SK-N-SH (cell line): ENCODE results near the gene SLC25A4. TPM values are rescaled to one million over a fixed set of nuclear protein-coding genes. Genes with fewer than 3 reads are reported as not detected.

Experiments used
- CTCF ChIA-PET: fragments of 300-600, 350-600 bp; formaldehyde crosslinking; extraction: SDS; loops from one replicate; lab custom pipeline; 2021; lab: Yijun Ruan, JAX
- POLR2A ChIA-PET: fragments of 350-600 bp; sonication (Branson Sonifier 250); formaldehyde crosslinking; extraction: SDS; loops from one replicate; lab custom pipeline; 2020; ENCODE audit warnings: antibody characterized with exemption, inconsistent platforms; lab: Yijun Ruan, JAX
- DNase-seq: peaks from one replicate; pipeline ENCODE4 v3.0.0; 2012
- H2AFZ ChIP-seq: fragments of 200-600 bp; sonication (generic); 2 replicates; pipeline ENCODE4 v1.8.1; 2016; ENCODE audit warnings: antibody characterized with exemption, mild to moderate bottlenecking, low read depth
- H3F3A ChIP-seq: fragments of 200-600 bp; sonication (generic); replicated peaks from 2 replicates; pipeline ENCODE3; 2016; ENCODE audit warnings: antibody characterized with exemption, mild to moderate bottlenecking; ENCODE audit not compliant: insufficient read depth
- H3K27ac ChIP-seq, 2 experiments: fragments of 200-500 bp in 1 of 2; fragments of 200-600 bp in 1 of 2; sonication (Bioruptor generic) in 1 of 2; sonication (generic), shearing (Covaris generic) in 1 of 2; 2 replicates each; pipeline versions ENCODE4 v1.5.1 to v1.6.1; 2014 to 2016; ENCODE audit warnings: low read depth in 2 of 2, inconsistent platforms in 1 of 2, low read length in 1 of 2, mild to moderate bottlenecking in 1 of 2, mixed read lengths in 1 of 2
- H3K27me3 ChIP-seq: fragments of 200-600 bp; sonication (generic), shearing (Covaris generic); 2 replicates; pipeline ENCODE4 v1.6.1; 2016; ENCODE audit warnings: mixed run types; ENCODE audit not compliant: insufficient read depth
- H3K36me3 ChIP-seq, 2 experiments: fragments of 200-500 bp in 1 of 2; fragments of 200-600 bp in 1 of 2; sonication (Bioruptor generic) in 1 of 2; sonication (generic) in 1 of 2; replicated peaks in 1 of 2; 2 replicates each; pipeline versions ENCODE3 to v1.5.1; 2014 to 2016; ENCODE audit warnings: low read length in 1 of 2, mild to moderate bottlenecking in 1 of 2; ENCODE audit not compliant: insufficient read depth in 2 of 2, control insufficient read depth in 1 of 2
- H3K4me1 ChIP-seq, 2 experiments: fragments of 200-500 bp in 1 of 2; fragments of 200-600 bp in 1 of 2; sonication (Bioruptor generic) in 1 of 2; sonication (generic), shearing (Covaris generic) in 1 of 2; 2 replicates each; pipeline versions ENCODE4 v1.5.1 to v1.6.1; 2014 to 2016; ENCODE audit warnings: low read depth in 1 of 2, low read length in 1 of 2, mixed run types in 1 of 2; ENCODE audit not compliant: insufficient read depth in 2 of 2, control insufficient read depth in 1 of 2
- H3K4me2 ChIP-seq: fragments of 200-600 bp; sonication (generic), shearing (Covaris generic); 2 replicates; pipeline ENCODE4 v1.6.1; 2017; ENCODE audit warnings: mixed run types
- H3K4me3 ChIP-seq, 2 experiments: fragments of 200-500 bp in 1 of 2; fragments of 200-600 bp in 1 of 2; sonication (Bioruptor generic) in 1 of 2; sonication (generic), shearing (Covaris generic) in 1 of 2; 2 replicates each; pipeline versions ENCODE4 v1.5.1 to v1.8.1; 2014 to 2016; ENCODE audit warnings: low read depth in 2 of 2, inconsistent platforms in 1 of 2, low read length in 1 of 2, mild to moderate bottlenecking in 1 of 2, mixed read lengths in 1 of 2, moderate library complexity in 1 of 2
- H3K79me2 ChIP-seq: fragments of 200-600 bp; sonication (generic); 2 replicates; pipeline ENCODE4 v1.8.1; 2017; ENCODE audit warnings: mild to moderate bottlenecking; ENCODE audit not compliant: insufficient read depth
- H3K9ac ChIP-seq: fragments of 200-600 bp; sonication (generic); 2 replicates; pipeline ENCODE4 v1.6.1; 2017; ENCODE audit warnings: mixed run types
- H3K9me2 ChIP-seq: fragments of 200-600 bp; sonication (generic); 2 replicates; pipeline ENCODE4 v1.6.1; 2017; ENCODE audit warnings: mixed run types
- H3K9me3 ChIP-seq: fragments of 200-600 bp; sonication (generic); 2 replicates; pipeline ENCODE4 v1.6.1; 2017; ENCODE audit warnings: mixed run types, mild to moderate bottlenecking, moderate library complexity
- H4K20me1 ChIP-seq: fragments of 200-600 bp; sonication (generic); 2 replicates; pipeline ENCODE4 v1.6.1; 2017; ENCODE audit warnings: mild to moderate bottlenecking, mixed run types; ENCODE audit not compliant: insufficient read depth
- CHD2 ChIP-seq: fragments of 150-350 bp; IDR thresholded peaks from 2 replicates; pipeline ENCODE4 v1.6.1; 2018; ENCODE audit warnings: low read length; ENCODE audit not compliant: partially characterized antibody
- ELF1 ChIP-seq: IDR thresholded peaks from 2 replicates; pipeline ENCODE4 v1.4.0; 2012
- EZH2phosphoT487 ChIP-seq: fragments of 200-600 bp; sonication (generic); IDR thresholded peaks from 2 replicates; pipeline ENCODE4 v1.6.1; 2017; ENCODE audit warnings: low read depth, mixed run types, mild to moderate bottlenecking, antibody characterized with exemption, moderate library complexity, borderline replicate concordance
- POLR2AphosphoS5 ChIP-seq: IDR thresholded peaks from 2 replicates; pipeline ENCODE4 v1.6.1; 2012; ENCODE audit warnings: low read depth, low read length
- RAD21 ChIP-seq: IDR thresholded peaks from 2 replicates; pipeline ENCODE4 v1.6.1; 2012; ENCODE audit warnings: mild to moderate bottlenecking, low read length
- RCOR1 ChIP-seq: fragments of 150-350 bp; IDR thresholded peaks from 2 replicates; pipeline ENCODE4 v1.6.1; 2017; ENCODE audit warnings: antibody characterized with exemption, low read length
- RFX5 ChIP-seq: IDR thresholded peaks from 2 replicates; pipeline ENCODE4 v1.6.1; 2012; ENCODE audit warnings: mild to moderate bottlenecking, improper control_type of control experiment, low read length
- RXRA ChIP-seq: IDR thresholded peaks from 2 replicates; pipeline ENCODE4 v1.4.0; 2012; ENCODE audit warnings: low read depth, mild to moderate bottlenecking, borderline replicate concordance
- TCF12 ChIP-seq: IDR thresholded peaks from 2 replicates; pipeline ENCODE4 v1.4.0; 2012
- TEAD4 ChIP-seq: IDR thresholded peaks from 2 replicates; pipeline ENCODE4 v1.4.0; 2012; ENCODE audit warnings: mild to moderate bottlenecking, borderline replicate concordance; ENCODE audit not compliant: insufficient read depth
- YY1 ChIP-seq: IDR thresholded peaks from 2 replicates; pipeline ENCODE4 v1.4.0; 2012; ENCODE audit warnings: low read depth, mild to moderate bottlenecking
- WGBS: methylation state at CpG from one replicate; pipeline ENCODE4 v1.1.6; 2017; ENCODE audit warnings: low lambda C conversion rate; 5-methylcytosine and 5-hydroxymethylcytosine counted together
- polyA plus RNA-seq, 3 experiments: library from polyadenylated mRNA; depleted of rRNA; stranded (reverse); fragments of >200 nt; gene quantifications; 2 replicates each; pipeline ENCODE4 v1.2.3, GENCODE V29; 2012
- TF ChIP-seq, protein P1 (sequence below): IDR thresholded peaks from 2 replicates; pipeline ENCODE4 v1.6.1; 2012; ENCODE audit warnings: mild to moderate bottlenecking, low read depth, low read length, moderate library complexity
- TF ChIP-seq, protein P2 (sequence below): IDR thresholded peaks from 2 replicates; pipeline ENCODE4; 2012
- TF ChIP-seq, protein P3 (sequence below): fragments of 200-600 bp; sonication (generic); IDR thresholded peaks from 2 replicates; pipeline ENCODE4 v1.6.1; 2017; ENCODE audit warnings: antibody characterized with exemption, mild to moderate bottlenecking, moderate library complexity

Gene SLC25A4
- polyA plus RNA-seq, 1 of the 3 experiments (the other 2 are of a cell fraction), result 36.2 TPM

DNA sequence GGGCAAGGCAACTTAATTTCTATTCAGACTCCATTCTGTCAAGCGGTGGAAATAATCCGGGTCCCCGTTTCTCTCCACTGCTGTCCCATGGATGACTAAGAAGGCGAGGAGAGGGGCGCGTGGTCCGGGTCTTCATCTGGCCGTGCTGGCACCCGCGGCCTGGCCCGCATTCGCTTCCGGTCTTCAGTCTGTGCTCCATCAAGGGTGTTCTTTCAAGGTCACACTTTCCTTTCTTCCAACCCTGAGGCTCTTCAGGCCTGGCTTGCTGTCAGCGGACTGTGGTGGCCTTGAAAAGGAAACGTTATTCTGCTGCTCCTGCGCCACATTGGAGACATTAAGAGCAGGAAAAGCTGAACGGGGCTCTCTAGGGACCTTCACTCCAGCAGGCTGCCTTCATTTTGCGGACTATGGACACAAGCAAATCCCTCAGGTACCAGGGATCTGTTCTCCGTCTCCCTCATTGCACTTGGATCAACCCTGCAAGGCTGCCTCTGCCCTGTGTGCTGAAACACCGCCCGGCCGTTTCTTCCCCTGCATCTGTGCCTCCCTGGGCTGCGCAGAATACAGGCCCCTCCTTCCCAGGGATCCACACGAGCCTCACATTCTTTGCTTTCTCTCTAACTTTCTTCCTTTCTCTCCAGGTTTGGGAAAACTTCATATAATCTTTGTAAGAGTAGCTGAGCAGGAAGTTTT, 5.7 kb upstream of the SLC25A4 start:
- Histone ChIP-seq H3K36me3 (no peaks in the 10 kb centered on the region), H3K4me1 (peaks cover 0 to 2% of the 10 kb centered on the region in 2 experiments; a peak in 1 of 4 replicates), H3K4me2 (no peak overlapping the region), H2AFZ (no peak overlapping the region), H3K9me2 (no peaks in the 10 kb centered on the region), H3K27ac (no peak overlapping the region), H3K9me3 (no peaks in the 10 kb centered on the region), H4K20me1 (no peaks in the 10 kb centered on the region), H3K4me3 (no peak overlapping the region), H3F3A (peaks cover 4% of the 10 kb centered on the region), H3K27me3 (no peaks in the 10 kb centered on the region), H3K9ac (no peak overlapping the region), H3K79me2 (no peaks in the 10 kb centered on the region)
- no peak for TF ChIP-seq EZH2phosphoT487
- no peak for TF ChIP-seq ELF1
- no peak for TF ChIP-seq RAD21
- CTCF ChIA-PET, result interaction anchor here (1.2 to 6.1 kb wide), 5 partner anchors 31 to 392 kb away, joined by 3 to 105 read pairs (median 4); no protein-coding TSS in a partner anchor
- DNase-seq, result no peak
- POLR2A ChIA-PET, result no interaction called here
- WGBS, result 90% methylated on average over 22 of the region's 24 CpGs

DNA sequence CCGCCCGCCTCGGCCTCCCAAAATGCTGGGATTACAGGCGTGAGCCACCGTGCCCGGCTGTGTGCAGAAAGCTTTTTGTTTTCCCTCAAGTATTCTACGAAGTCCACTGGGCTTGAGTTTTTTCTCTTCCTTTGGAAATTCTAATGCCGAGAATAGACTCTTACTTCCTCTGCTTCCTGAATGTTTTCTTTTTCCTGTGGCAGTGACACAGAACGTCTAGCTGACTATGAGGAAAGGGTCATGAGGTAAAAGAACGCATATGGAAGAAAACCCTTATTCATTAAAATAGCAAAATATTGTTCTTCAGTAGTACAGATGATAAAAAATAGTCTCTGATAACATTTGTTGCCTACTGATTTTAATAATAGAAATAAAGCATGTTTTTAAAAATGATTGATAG, 4.9 kb upstream of the SLC25A4 start:
- ChIA-PET POLR2A (no interaction called here), CTCF (interaction anchor here (1.1 to 6.1 kb wide), 5 partner anchors 42 to 393 kb away, joined by 3 to 105 read pairs (median 4); no protein-coding TSS in a partner anchor)
- DNase-seq, result no peak
- Histone ChIP-seq H3K27ac (no peak overlapping the region), H3K36me3 (no peaks in the 10 kb centered on the region), H4K20me1 (no peaks in the 10 kb centered on the region), H3K79me2 (no peaks in the 10 kb centered on the region), H3K9ac (no peak overlapping the region), H3K9me3 (no peaks in the 10 kb centered on the region), H3K4me3 (no peak overlapping the region), H3K27me3 (no peaks in the 10 kb centered on the region), H3K4me2 (no peak overlapping the region), H3K9me2 (no peaks in the 10 kb centered on the region), H2AFZ (no peak overlapping the region), H3K4me1 (peaks cover 0 to 5% of the 10 kb centered on the region in 2 experiments; a peak in 1 of 4 replicates)
- TF ChIP-seq, protein P1, sequence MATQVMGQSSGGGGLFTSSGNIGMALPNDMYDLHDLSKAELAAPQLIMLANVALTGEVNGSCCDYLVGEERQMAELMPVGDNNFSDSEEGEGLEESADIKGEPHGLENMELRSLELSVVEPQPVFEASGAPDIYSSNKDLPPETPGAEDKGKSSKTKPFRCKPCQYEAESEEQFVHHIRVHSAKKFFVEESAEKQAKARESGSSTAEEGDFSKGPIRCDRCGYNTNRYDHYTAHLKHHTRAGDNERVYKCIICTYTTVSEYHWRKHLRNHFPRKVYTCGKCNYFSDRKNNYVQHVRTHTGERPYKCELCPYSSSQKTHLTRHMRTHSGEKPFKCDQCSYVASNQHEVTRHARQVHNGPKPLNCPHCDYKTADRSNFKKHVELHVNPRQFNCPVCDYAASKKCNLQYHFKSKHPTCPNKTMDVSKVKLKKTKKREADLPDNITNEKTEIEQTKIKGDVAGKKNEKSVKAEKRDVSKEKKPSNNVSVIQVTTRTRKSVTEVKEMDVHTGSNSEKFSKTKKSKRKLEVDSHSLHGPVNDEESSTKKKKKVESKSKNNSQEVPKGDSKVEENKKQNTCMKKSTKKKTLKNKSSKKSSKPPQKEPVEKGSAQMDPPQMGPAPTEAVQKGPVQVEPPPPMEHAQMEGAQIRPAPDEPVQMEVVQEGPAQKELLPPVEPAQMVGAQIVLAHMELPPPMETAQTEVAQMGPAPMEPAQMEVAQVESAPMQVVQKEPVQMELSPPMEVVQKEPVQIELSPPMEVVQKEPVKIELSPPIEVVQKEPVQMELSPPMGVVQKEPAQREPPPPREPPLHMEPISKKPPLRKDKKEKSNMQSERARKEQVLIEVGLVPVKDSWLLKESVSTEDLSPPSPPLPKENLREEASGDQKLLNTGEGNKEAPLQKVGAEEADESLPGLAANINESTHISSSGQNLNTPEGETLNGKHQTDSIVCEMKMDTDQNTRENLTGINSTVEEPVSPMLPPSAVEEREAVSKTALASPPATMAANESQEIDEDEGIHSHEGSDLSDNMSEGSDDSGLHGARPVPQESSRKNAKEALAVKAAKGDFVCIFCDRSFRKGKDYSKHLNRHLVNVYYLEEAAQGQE, result no peak
- TF ChIP-seq, all 33 proteins: peak for 0
- 81% methylated on average over 10 of the region's 10 CpGs for WGBS
- H3F3A ChIP-seq, result peaks cover 4% of the 10 kb centered on the region

DNA sequence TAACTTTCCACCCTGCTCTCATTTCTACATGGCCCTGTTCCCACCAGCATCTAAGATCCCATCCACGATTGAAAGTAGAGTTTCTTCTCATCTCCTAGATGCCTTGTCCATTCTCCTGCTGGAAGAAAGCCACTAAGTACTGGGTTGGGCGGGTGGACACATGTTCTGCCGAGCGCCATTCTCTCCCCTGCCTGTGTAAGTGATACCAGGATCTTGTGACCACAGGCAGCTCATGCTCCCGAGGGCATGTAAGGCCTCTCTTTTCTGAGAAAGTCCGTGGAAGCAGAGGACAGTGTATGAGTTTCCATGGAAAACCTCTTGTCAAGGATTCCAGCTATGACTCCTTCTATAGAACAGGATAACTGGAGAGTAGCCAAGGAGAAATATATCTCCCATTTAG, 3.3 kb upstream of the SLC25A4 start:
- Histone ChIP-seq H3K27ac (no peak overlapping the region), H3K27me3 (no peaks in the 10 kb centered on the region), H4K20me1 (no peaks in the 10 kb centered on the region), H3K9me2 (no peaks in the 10 kb centered on the region), H3F3A (peaks cover 4% of the 10 kb centered on the region), H3K9ac (no peak overlapping the region), H2AFZ (no peak overlapping the region), H3K79me2 (peaks cover 12% of the 10 kb centered on the region; the same call in 1 of the 2 replicates), H3K36me3 (no peaks in the 10 kb centered on the region), H3K9me3 (no peaks in the 10 kb centered on the region), H3K4me3 (no peak overlapping the region), H3K4me1 (peaks cover 0 to 14% of the 10 kb centered on the region in 2 experiments; a peak in 2 of 4 replicates), H3K4me2 (no peak overlapping the region)
- DNase-seq, result no peak
- 71% methylated on average over 6 of the region's 6 CpGs for WGBS
- POLR2A ChIA-PET, result no interaction called here
- CTCF ChIA-PET, result interaction anchor here (1.6 to 3.4 kb wide), 3 partner anchors 44 to 134 kb away, joined by 4 to 13 read pairs (median 11); no protein-coding TSS in a partner anchor
- TF ChIP-seq, protein P2, sequence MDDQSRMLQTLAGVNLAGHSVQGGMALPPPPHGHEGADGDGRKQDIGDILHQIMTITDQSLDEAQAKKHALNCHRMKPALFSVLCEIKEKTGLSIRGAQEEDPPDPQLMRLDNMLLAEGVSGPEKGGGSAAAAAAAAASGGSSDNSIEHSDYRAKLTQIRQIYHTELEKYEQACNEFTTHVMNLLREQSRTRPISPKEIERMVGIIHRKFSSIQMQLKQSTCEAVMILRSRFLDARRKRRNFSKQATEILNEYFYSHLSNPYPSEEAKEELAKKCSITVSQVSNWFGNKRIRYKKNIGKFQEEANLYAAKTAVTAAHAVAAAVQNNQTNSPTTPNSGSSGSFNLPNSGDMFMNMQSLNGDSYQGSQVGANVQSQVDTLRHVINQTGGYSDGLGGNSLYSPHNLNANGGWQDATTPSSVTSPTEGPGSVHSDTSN, result no peak
- TF ChIP-seq RAD21, result no peak
- no peak for TF ChIP-seq TCF12
- TF ChIP-seq, protein P3, sequence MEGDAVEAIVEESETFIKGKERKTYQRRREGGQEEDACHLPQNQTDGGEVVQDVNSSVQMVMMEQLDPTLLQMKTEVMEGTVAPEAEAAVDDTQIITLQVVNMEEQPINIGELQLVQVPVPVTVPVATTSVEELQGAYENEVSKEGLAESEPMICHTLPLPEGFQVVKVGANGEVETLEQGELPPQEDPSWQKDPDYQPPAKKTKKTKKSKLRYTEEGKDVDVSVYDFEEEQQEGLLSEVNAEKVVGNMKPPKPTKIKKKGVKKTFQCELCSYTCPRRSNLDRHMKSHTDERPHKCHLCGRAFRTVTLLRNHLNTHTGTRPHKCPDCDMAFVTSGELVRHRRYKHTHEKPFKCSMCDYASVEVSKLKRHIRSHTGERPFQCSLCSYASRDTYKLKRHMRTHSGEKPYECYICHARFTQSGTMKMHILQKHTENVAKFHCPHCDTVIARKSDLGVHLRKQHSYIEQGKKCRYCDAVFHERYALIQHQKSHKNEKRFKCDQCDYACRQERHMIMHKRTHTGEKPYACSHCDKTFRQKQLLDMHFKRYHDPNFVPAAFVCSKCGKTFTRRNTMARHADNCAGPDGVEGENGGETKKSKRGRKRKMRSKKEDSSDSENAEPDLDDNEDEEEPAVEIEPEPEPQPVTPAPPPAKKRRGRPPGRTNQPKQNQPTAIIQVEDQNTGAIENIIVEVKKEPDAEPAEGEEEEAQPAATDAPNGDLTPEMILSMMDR, result no peak
- no peak for TF ChIP-seq RFX5
- no peak for TF ChIP-seq RCOR1
- TF ChIP-seq CHD2, result no peak
- no peak for TF ChIP-seq POLR2AphosphoS5
- no peak for TF ChIP-seq RXRA
- TF ChIP-seq TEAD4, result no peak
- TF ChIP-seq YY1, result no peak
